GM12891 (cell line): Measurements from ENCODE around the gene TPX2.

Experiments
- POLR2A ChIP-seq: IDR thresholded peaks from 2 replicates; pipeline ENCODE4 v1.6.1; 2011; ENCODE audit warnings: low read depth, low read length, control low read depth
- POLR2AphosphoS5 ChIP-seq: IDR thresholded peaks from 2 replicates; pipeline ENCODE4 v1.6.1; 2011; ENCODE audit warnings: low read depth, low read length, control low read depth
- SPI1 ChIP-seq: IDR thresholded peaks from 2 replicates; pipeline ENCODE4 v1.6.1; 2011; ENCODE audit warnings: low read depth, low read length, control low read depth
- TAF1 ChIP-seq: IDR thresholded peaks from 2 replicates; pipeline ENCODE4 v1.6.1; 2011; ENCODE audit warnings: low read depth, low read length, control low read depth

DNA sequence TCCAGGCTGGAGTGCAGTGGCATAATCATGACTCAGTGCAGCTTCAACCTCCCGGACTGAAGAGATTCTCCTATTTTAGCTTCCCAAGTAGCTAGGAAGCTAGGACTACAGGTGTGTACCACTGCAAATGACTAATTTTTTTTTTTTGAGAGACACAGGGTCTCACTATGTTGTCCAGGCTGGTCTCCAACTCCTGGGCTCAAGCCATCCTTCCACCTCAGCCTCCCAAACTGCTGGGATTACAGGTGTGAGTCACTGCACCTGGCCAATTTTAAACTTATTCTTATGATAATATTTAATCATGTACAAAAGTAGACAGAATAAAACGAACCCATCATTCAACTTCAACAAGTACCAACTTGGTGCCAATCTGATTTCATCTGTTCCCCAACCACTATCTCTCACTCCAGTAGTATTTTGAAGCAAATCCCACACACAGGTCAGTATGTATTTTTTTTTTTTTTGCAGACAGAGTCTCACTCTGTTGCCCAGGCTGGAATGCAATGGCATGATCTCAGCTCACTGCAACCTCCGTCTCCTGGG is 48.9 kb upstream of the TPX2 start:
- TF ChIP-seq POLR2AphosphoS5 (no peak), POLR2A (no peak), TAF1 (no peak), SPI1 (no peak)
